OCI-LY7 (cell line): ENCODE data around the gene DESI1. TPM values are rescaled to one million over a fixed set of nuclear protein-coding genes. Genes with fewer than 3 reads are reported as not detected.
"Not testable (repeated sequence)": the region's sequence is repeated elsewhere in the genome, so short reads cannot be mapped to it uniquely, and the experiment has no call there.

Experiments
- BruUV-seq: library from RNA; stranded (reverse); fragments of 400-500 nt; replicated peaks from 2 replicates; lab custom pipeline; 2021; lab: Mats Ljungman, UMichigan
- CTCF ChIA-PET: fragments of 300-600 bp; sonication (Branson Sonifier 250); formaldehyde crosslinking; loops from one replicate; lab custom pipeline; 2022; ENCODE audit warnings: antibody characterized with exemption; ENCODE audit not compliant: unreplicated experiment; lab: Charles Lee
- POLR2A ChIA-PET: fragments of 300-600 bp; sonication (Branson Sonifier 250); formaldehyde crosslinking; loops from one replicate; lab custom pipeline; 2022; ENCODE audit warnings: antibody characterized with exemption; lab: Charles Lee
- DNase-seq: peaks from one replicate; pipeline ENCODE4 v3.0.0-alpha.2; 2015; ENCODE audit warnings: low spot score
- H2AFZ ChIP-seq: fragments of 200-600 bp; sonication (generic), shearing (Covaris generic); 2 replicates; pipeline ENCODE4 v1.6.1; 2014; ENCODE audit warnings: mild to moderate bottlenecking, antibody characterized with exemption, low read length, moderate library complexity
- H3K27ac ChIP-seq: fragments of 200-600 bp; sonication (generic); 2 replicates; pipeline ENCODE4 v1.5.1; 2014; ENCODE audit warnings: mixed run types, low read depth, mild to moderate bottlenecking, moderate library complexity, low read length, inconsistent platforms; ENCODE audit not compliant: poor library complexity, severe bottlenecking
- H3K36me3 ChIP-seq: fragments of 200-600 bp; sonication (generic); 2 replicates; pipeline ENCODE4 v1.6.1; 2014; ENCODE audit warnings: mild to moderate bottlenecking, antibody characterized with exemption, low read length, moderate library complexity, mixed read lengths; ENCODE audit not compliant: insufficient read depth
- H3K4me1 ChIP-seq: fragments of 200-600 bp; sonication (generic); 2 replicates; pipeline ENCODE4 v1.5.1; 2014; ENCODE audit warnings: mild to moderate bottlenecking, low read length; ENCODE audit not compliant: insufficient read depth, poor library complexity, severe bottlenecking
- H3K4me2 ChIP-seq: fragments of 200-600 bp; sonication (generic); 2 replicates; pipeline ENCODE4 v1.6.1; 2014; ENCODE audit warnings: mild to moderate bottlenecking, low read length
- H3K4me3 ChIP-seq: fragments of 200-600 bp; sonication (generic); 2 replicates; pipeline ENCODE4 v1.5.1; 2014; ENCODE audit warnings: mild to moderate bottlenecking, low read depth, low read length; ENCODE audit not compliant: poor library complexity, severe bottlenecking
- H3K79me2 ChIP-seq: fragments of 200-600 bp; sonication (generic); 2 replicates; pipeline ENCODE4 v1.6.1; 2016; ENCODE audit warnings: low read depth, mild to moderate bottlenecking, low read length, moderate library complexity, mixed read lengths; ENCODE audit not compliant: insufficient read depth
- H3K9me2 ChIP-seq: fragments of 200-600 bp; sonication (generic); 2 replicates; pipeline ENCODE4 v1.6.1; 2016; ENCODE audit warnings: mild to moderate bottlenecking, low read length, mixed read lengths; ENCODE audit not compliant: insufficient read depth
- H3K9me3 ChIP-seq: fragments of 200-600 bp; sonication (generic); 2 replicates; pipeline ENCODE4 v1.6.1; 2014; ENCODE audit warnings: mild to moderate bottlenecking, mixed run types, low read length, mixed read lengths
- H4K20me1 ChIP-seq: fragments of 200-600 bp; sonication (generic); 2 replicates; pipeline ENCODE4 v1.6.1; 2014; ENCODE audit warnings: mild to moderate bottlenecking, antibody characterized with exemption, low read length, moderate library complexity, mixed read lengths; ENCODE audit not compliant: insufficient read depth
- EZH2phosphoT487 ChIP-seq: fragments of 200-600 bp; sonication (generic); IDR thresholded peaks from 2 replicates; pipeline ENCODE4 v1.6.1; 2018; ENCODE audit warnings: low read depth, borderline replicate concordance, mild to moderate bottlenecking, mixed run types, antibody characterized with exemption, low read length, moderate library complexity, mixed read lengths
- intact Hi-C: fragments of 100-400 bp; cut with micrococcal nuclease; formaldehyde crosslinking; loops from one replicate; pipeline ENCODE4 v1.10.0; 2022; ENCODE audit not compliant: unreplicated experiment
- total RNA-seq, 2 experiments: library from RNA; depleted of rRNA in 1 of 2; stranded (reverse); fragments of >200 nt in 1 of 2; shearing (Covaris generic) in 1 of 2; gene quantifications; 2 replicates each; pipeline ENCODE4 v1.2.3, GENCODE V29; 2014 to 2022
- TF ChIP-seq, protein P1 (sequence below): fragments of 200-600 bp; sonication (generic); conservative IDR thresholded peaks from 2 replicates; pipeline ENCODE4 v1.5.1; 2014; ENCODE audit warnings: mild to moderate bottlenecking, antibody characterized with exemption, low read length, moderate library complexity, mixed read lengths

Gene DESI1
- total RNA-seq, 2 experiments from 2014 or later = 39.0 to 65.0 TPM

DNA sequence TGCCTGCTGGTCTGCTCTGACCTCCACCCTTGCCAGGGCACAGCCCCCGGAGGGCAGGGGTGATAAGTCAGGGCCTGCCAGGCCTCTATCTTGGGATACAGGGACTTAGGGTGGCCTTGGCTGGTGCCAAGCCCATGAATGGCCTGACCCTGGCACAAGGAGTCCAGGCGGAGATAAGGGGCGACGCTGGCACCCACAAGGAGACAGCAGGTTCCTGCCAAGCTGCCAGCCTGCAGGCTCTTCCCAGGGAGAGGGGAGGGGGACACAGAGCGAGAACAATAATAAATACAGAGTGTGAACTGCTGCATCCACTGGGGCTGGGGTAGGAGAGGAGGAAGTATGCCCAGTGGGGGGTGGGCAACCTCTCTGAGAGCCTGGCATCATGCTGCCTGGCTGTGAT, 59.1 kb downstream of the DESI1 start:
- Histone ChIP-seq H3K9me3 (no peaks in the 10 kb centered on the region), H3K4me2 (no peak overlapping the region), H3K79me2 (no peaks in the 10 kb centered on the region), H4K20me1 (no peaks in the 10 kb centered on the region), H3K36me3 (no peaks in the 10 kb centered on the region), H3K4me3 (no peak overlapping the region), H2AFZ (no peak overlapping the region), H3K27ac (no peak overlapping the region), H3K9me2 (no peaks in the 10 kb centered on the region), H3K4me1 (no peaks in the 10 kb centered on the region)
- ChIA-PET CTCF (no interaction called here), POLR2A (interaction anchor here (0.7 kb wide), 1 partner anchor 85 kb away, joined by 4 read pairs; no protein-coding TSS in a partner anchor)
- intact Hi-C loops = no loop called here
- no TSS peak for BruUV-seq
- TF ChIP-seq, protein P1, sequence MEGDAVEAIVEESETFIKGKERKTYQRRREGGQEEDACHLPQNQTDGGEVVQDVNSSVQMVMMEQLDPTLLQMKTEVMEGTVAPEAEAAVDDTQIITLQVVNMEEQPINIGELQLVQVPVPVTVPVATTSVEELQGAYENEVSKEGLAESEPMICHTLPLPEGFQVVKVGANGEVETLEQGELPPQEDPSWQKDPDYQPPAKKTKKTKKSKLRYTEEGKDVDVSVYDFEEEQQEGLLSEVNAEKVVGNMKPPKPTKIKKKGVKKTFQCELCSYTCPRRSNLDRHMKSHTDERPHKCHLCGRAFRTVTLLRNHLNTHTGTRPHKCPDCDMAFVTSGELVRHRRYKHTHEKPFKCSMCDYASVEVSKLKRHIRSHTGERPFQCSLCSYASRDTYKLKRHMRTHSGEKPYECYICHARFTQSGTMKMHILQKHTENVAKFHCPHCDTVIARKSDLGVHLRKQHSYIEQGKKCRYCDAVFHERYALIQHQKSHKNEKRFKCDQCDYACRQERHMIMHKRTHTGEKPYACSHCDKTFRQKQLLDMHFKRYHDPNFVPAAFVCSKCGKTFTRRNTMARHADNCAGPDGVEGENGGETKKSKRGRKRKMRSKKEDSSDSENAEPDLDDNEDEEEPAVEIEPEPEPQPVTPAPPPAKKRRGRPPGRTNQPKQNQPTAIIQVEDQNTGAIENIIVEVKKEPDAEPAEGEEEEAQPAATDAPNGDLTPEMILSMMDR = no peak
- TF ChIP-seq EZH2phosphoT487 = no peak
- no peak for DNase-seq

DNA sequence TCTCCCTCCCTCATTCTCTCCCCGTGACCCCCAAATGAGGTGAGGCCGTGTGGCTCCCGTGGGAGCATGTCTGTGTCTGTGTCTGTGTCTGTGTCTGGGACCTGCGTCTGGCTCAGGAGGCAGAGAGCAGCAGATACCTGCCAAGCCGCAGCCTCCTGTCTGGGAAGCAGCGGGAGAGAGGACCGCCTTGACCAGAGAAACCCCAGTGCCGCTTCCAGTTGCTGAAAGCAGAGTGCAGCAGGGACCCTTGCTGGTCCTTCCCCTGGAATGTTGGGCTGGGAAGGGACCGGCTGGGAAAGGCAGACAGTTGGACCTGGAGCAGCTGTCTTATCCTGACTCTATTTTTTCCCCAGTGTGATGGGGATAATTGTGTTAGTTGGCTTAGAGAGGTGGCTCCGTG, 59.5 kb downstream of the DESI1 start:
- no peak overlapping the region for H3K4me2 ChIP-seq
- DNase-seq = no peak
- H3K9me3 ChIP-seq = no peaks in the 10 kb centered on the region
- H3K36me3 ChIP-seq = no peaks in the 10 kb centered on the region
- no TSS peak for BruUV-seq
- no peak for TF ChIP-seq EZH2phosphoT487
- TF ChIP-seq, protein P1 = no peak
- H3K27ac ChIP-seq = no peak overlapping the region
- H3K4me1 ChIP-seq = no peaks in the 10 kb centered on the region
- ChIA-PET CTCF (no interaction called here), POLR2A (no interaction called here)
- intact Hi-C loops = no loop called here
- no peaks in the 10 kb centered on the region for H4K20me1 ChIP-seq
- no peak overlapping the region for H3K4me3 ChIP-seq
- H2AFZ ChIP-seq = no peak overlapping the region
- H3K79me2 ChIP-seq = no peaks in the 10 kb centered on the region
- H3K9me2 ChIP-seq = no peaks in the 10 kb centered on the region

DNA sequence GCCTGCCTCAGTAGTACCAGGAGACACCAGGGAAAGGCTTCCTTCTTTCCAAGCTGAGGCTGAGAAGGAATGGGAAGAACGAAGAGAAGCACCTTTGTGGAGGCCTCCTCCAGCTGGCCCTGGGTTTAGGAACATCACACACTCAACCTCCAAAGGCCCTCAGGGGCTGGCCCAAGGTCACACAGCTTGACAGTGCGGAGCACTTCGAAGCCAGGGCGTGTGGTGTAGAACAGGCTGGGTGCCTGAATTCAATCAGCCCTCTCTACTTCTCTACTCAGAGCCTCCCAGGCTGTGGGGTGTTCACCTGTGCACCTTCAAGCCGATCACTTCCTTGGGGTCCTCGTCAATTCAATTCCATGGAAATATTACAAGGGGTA, 60.8 kb downstream of the DESI1 start:
- Histone ChIP-seq H3K4me2 (no peak overlapping the region), H3K4me1 (no peaks in the 10 kb centered on the region), H3K36me3 (no peaks in the 10 kb centered on the region), H3K4me3 (no peak overlapping the region), H3K9me3 (no peaks in the 10 kb centered on the region), H3K79me2 (no peaks in the 10 kb centered on the region), H2AFZ (no peak overlapping the region), H4K20me1 (no peaks in the 10 kb centered on the region), H3K27ac (no peak overlapping the region), H3K9me2 (no peaks in the 10 kb centered on the region)
- no peak for DNase-seq
- ChIA-PET CTCF (no interaction called here), POLR2A (no interaction called here)
- BruUV-seq = no TSS peak
- intact Hi-C loops = no loop called here
- no peak for TF ChIP-seq EZH2phosphoT487
- TF ChIP-seq, protein P1 = no peak

DNA sequence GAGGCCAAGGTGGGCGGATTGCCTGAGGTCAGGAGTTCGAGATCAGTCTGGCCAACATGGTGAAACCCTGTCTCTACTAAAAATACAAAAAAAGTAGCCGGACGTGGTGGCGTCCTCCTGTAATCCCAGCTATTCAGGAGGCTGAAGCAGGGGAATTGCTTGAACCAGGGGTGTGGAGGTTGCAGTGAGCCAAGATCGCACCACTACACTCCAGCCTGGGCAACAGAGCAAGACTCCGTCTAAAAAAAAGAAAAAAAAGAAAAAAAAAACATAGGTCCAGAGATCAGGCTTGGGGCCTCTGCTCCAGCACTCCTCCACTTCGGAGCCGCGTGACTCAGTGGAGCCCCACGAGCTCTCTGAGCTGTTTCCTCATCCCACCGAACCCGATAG, 62.6 kb downstream of the DESI1 start:
- H2AFZ ChIP-seq, H3K79me2 ChIP-seq, H3K27ac ChIP-seq, H3K4me1 ChIP-seq, H3K9me3 ChIP-seq, H3K4me2 ChIP-seq, CTCF ChIA-PET, DNase-seq, H3K9me2 ChIP-seq, H3K36me3 ChIP-seq, intact Hi-C loops, POLR2A ChIA-PET, H4K20me1 ChIP-seq, H3K4me3 ChIP-seq, BruUV-seq: not testable (repeated sequence)
